H54 (cell line): ENCODE results near the gene RPS21.
"Not testable (repeated sequence)": the region's sequence is repeated elsewhere in the genome, so short reads cannot be mapped to it uniquely, and the experiment has no call there.

Source experiments
- DNase-seq: peaks from one replicate; pipeline ENCODE4 v3.0.0; 2011; ENCODE audit warnings: low spot score, mixed read lengths; ENCODE audit not compliant: insufficient read length
- FAIRE-seq: peaks from 3 replicates; lab custom pipeline; 2011; peaks lifted over from hg19 to GRCh38; lab: Jason Lieb, UNC
- POLR2A ChIP-seq: IDR thresholded peaks from 2 replicates; pipeline ENCODE4 v1.6.1; 2011; ENCODE audit warnings: low read depth, mild to moderate bottlenecking, low read length

RPS21 gene

DNA sequence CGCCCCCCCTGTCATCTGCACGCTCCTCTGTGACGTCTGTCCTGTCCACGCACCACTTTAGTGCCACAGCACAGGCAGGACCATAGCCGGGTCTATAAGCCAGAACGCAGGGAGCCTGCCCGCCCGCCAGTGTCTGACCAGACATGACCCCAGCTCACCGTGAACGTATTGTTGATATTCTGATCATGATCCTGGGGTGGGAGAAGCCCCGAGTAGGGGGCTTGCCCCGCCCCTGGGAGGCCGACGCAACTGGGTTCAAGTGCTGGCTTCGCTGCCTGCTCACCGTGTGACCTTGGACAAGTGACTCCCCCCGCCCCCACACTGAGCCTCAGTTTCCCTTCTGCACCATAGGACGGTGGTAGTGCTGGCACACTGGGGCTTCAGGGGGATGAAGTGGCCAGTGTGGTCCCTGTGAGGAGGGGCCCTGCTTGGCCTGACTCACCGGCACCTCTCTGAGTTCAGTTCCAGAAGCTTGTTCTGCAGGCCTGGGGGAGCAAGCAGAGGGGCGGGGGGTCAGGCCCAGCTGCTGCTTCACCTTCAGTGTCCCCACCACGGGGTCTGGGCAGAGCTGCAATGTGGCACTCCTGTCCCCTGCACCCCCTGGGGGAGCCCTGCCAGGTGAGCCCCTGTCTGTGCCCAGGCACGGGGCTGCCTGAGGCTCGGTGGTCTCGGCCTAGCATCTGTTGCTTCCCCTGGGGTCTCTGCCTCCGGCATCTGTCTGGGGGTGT lies 31.2 kb downstream of the RPS21 start:
- no peak for FAIRE-seq
- no peak for TF ChIP-seq POLR2A
- DNase-seq: no peak

DNA sequence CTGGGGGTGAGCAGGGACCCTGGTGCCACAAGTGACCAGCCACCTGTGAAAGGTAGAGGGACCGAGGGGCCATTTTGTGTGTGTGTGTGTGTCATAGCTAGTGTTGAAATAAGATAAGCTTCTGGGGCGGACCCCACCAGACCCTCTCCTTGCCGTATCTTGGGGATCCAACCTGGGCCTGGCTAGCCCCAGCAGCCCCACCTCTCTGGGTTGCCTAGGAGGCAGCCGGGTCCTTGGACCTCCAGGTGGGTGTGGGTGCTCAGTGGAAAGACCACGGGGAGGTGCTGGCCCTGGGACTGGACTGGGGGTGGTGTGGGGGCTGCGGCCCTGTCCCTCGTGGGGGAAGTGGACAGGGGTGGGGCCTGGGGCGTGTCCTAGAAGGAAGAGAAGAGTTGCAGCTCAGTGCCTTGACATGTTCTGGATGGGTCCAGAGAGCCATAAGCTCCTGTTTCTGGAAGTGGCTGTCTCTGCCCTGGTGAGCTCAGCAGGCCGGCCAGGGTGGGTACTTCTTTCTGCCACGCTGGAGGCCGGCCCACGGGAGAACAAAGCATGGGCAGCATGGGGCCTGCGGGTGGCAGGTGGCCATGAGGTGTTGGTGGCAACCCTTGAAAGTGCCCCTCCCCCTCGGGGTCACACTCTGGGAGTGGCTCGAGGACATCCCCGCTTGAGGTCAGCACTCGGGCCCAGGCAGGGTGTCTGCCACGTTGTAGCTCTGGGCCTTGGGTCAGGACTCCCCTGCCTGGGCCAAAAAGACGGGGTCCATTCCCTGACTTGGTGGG lies 32.0 kb downstream of the RPS21 start:
- FAIRE-seq (no peak), DNase-seq (no peak)
- no peak for TF ChIP-seq POLR2A

DNA sequence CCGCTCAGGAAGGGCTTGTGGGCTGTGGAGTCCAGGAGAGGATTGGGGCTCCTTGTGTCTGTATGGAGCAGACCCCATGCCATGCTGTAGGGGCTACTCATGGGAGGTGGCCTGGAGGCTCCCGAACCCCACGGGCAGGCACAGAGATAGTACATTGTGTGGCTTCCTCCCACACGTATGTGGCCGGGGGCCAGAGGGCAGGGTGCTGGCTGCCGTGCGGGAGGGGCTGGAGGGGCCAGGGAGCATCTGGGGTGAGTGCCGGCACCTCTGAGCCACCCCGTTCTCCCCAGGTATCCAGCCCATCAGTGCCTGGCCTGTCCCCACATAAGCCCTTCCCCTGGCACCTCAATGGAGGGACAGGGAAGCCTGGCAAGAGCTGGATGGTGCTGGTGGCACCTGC lies 32.9 kb downstream of the RPS21 start:
- DNase-seq: no peak
- FAIRE-seq: no peak
- no peak for TF ChIP-seq POLR2A

DNA sequence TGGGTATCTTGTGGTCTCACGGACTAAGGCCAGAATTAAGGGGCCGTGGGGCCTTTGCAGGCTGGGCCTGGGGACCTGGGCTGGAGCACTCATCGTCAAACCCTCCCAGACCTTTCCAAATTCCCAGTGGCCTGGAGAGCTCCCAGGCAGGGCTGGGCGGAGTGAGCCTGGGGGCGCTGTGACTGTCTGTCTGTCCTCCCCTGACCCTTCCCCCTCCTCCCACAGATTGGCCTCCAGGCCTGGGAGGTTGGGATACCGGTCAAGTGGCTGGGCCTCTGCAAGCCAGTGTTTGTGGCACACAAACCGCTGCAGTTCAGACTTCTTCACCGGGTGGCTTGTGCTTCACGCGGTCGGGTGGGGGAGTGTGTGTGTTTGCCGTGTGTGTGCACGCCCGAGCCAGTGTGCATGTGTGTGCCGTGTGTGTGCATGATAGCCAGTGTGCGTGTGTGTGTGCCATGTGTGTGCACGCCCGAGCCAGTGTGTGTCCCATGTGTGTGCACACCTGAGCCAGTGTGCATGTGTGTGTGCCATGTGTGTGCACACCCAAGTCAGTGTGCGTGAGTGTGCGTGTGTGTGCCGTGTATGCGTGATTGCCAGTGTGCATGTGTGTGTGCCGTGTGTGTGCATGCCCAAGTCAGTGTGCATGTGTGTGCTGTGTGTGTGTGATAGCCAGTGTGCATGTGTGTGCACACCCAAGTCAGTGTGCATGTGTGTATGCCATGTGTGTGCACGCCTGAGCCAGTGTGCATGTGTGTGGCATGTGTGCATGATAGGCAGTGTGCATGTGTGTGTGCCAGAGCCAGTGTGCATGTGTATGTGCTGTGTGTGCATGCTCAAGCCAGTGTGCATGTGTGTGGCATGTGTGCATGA lies 34.2 kb downstream of the RPS21 start:
- no peak for FAIRE-seq
- TF ChIP-seq POLR2A: no peak
- DNase-seq: no peak

DNA sequence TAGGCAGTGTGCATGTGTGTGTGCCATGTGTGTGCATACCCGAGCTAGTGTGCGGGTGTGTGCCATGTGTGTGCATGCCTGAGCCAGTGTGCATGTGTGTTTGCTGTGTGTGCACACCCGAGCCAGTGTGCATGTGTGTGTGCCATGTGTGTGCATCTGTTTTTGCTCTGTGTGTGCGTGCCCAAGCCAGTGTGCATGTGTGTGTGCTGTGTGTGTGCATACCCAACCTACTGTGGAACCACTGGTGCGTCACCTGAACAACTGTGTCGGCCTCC lies 34.8 kb downstream of the RPS21 start:
- DNase-seq: no peak
- FAIRE-seq: no peak
- no peak for TF ChIP-seq POLR2A

DNA sequence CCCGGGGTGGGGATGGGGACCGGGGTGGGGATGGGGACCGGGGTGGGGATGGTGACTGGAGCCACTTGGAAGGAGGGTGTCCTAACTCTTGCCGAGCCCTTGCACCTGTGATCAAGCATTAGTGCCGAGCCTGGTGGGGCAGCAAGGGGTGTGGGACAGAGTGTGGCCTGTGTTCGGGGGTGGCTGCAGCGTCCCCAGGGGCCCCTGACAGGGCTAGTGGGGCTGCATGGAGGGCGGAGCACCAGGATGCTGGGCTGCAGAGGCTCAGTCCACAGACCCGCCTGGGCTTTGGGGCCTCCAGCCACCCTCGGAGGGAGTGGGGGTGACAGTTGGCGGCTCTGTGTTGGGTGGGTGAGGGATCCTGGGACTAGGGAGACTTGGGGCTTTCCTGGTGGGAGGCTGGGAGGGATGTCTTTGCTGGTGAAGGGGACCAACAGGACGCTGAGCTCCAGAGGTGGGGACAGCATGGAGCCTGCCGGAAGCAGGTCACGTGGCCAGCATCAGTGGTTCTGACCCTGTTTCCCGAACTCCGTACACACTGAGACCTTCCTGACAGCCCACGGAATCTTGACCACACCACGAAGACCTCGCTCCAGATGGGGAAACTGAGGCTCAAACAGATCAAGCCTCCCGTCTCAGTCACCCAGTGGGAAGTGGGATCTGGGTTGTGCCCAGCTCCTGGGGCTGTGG lies 35.9 kb downstream of the RPS21 start:
- no peak for DNase-seq
- no peak for FAIRE-seq
- no peak for TF ChIP-seq POLR2A

DNA sequence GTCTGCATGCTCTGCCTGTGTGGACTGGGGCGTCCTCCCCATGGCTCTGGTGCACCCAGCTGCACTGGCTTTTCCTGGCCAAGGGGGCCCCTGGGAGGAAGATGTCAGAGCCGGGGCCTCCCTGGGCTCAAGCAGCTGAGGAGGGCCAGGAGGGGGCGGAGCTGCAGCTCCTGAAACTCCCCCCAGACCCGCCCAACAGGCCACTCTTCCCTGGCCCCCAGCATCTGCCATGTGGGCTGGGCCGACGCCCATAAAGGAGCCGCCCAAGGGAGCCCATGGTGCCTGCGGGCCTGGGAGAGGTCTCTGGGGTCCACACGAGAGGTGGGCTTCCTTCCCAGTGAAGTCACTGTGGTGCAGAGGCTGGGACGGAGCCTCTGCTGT lies 36.4 kb downstream of the RPS21 start:
- FAIRE-seq (no peak), DNase-seq (no peak)
- no peak for TF ChIP-seq POLR2A

DNA sequence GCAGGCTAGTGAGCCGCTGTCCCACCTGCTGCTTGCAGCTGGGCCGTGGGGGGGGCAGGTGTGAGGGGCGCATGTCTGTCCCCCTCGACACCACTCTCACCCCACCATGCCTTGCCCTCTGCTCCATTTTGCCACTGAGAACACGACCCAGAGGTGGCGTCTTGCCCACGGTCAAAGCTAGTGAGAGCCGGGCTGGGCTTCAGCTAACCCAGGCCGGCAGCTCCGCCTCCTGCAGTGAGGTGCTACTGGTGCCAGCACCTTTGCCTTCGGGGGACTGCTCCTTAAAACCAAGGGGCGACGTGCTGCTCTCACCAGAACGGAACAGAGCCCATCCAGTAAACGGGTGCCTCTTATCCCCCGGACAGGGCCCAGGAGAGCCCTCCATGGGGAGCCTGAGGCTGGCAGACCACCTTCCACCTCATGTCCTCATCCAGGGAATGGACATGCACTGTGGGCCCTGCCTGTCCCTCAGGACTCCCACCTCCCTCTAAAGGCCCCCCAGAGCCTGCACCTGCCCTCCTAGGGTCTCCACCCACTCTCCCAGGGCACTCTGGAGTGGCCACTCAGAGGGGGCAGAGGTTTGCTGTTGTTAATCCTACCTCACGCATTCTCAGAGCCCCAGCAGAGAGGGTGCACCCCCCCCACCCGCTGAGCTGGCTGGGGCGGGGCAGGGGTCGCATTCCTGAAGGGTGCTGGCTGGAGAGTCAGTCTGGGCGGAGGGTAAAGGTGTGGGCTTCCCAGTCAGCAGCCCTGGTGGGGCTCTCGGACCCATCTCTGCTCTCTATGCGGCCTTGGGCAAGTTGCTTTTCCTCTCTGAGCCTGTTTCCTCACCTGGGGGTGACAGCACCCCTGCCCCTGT lies 37.6 kb downstream of the RPS21 start:
- DNase-seq: no peak
- FAIRE-seq: no peak
- no peak for TF ChIP-seq POLR2A

DNA sequence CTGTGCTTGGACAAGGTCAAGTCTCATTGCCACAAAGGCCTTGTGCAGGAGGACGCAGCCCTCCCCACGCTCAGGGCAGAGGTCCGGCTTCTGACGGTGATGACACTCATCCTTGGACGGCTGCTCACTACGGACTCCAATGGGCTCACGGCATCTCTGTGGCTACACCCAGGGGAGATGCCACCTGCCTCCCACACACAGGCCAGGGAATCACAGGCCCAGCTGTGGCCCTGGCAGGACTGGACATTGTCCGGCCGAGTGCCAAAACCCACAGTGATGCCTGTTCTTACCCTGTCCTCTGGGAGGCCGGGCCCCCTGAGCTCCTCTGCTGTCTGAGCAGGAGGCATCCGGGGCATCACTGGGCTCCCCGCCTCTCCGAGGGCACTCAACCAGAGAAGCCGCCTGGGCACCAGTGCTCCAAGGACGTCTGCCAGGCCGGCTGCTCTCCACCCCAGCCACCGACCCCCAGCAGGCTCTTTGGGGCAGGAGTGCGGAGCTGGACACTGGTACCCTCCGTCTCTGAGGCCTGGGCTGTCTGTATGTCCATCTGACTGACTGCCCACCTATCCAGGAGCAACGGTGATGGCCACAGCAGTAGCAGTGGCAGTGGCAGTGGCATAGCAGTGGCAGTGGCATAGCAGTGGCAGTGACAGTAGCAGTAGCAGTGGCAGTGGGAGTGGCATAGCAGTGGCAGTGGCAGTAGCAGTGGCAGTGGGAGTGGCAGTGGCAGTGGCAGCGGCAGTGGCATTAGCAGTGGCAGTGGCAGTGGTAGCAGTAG lies 38.6 kb downstream of the RPS21 start:
- TF ChIP-seq POLR2A: no peak
- DNase-seq (no peak), FAIRE-seq (no peak)

DNA sequence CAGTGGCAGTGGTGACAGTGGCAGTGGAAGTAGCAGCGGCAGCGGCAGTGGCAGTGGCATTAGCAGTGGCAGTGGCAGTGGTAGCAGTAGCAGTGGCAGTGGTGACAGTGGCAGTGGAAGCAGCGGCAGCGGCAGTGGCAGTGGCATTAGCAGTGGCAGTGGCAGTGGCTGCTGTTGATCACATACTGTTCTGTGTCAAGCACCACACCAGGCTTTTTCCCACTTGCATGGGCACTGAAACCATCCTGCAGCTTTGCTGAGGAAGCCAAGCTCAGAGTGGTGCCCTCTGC lies 39.1 kb downstream of the RPS21 start:
- not testable (repeated sequence) for DNase-seq, FAIRE-seq

DNA sequence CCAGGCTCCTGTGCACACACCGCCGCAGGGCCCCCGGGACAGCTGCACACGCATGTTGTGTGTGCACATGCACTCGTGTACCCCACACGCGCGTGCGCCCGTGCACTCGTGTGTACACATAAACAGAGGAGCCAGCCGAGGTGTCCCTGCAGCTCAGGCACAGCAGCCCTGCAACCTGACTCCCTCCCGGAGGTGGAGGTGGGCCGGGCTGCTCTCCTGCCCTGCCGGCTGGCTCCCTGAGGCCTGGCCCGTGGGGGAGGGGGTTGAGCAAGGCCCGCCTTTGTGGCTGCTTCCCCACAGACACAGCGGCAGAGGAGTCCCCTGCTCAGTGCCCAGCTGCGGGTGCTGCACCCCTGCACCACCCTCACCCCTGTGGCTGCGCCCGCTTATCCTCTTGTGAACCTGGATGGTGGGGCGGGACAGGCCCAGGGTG lies 39.8 kb downstream of the RPS21 start:
- no peak for FAIRE-seq
- DNase-seq: no peak
- TF ChIP-seq POLR2A: no peak
